Stimulated activated CD8-positive, alpha-beta memory T cell treated with anti-CD3 and anti-CD28 coated beads, Interleukin-12 subunit alpha, Interleukin-12 subunit beta, amount 100 ng/mL, for 24 hours (primary cell): Measurements from ENCODE around the gene CCDC159.
"Not testable (repeated sequence)": the region's sequence is repeated elsewhere in the genome, so short reads cannot be mapped to it uniquely, and the experiment has no call there.

Experiments used
- DNase-seq: peaks from one replicate; pipeline ENCODE4 v3.0.0-alpha.2; 2020; ENCODE audit errors: extremely low read depth

CCDC159 gene

DNA sequence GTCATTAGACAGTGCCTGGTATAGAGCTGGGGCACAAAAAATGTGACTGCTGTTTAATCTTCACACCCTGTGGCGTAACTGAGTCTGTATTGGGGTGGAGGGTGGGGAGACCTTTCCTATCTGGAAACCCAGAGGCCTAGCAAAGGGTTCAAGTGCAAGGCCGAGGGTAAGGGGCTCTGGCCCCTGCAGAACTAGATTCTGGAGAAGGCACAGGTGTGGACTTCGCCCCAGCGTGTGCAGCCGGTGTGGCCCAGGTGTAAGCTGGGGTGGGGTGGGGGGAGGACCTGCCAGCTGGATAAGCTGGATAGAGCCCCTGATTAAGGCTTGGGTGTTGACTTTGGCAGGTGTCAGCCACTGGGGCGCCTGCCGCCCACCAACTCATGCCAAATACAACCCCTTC is 8.2 kb upstream of the CCDC159 start:
- DNase-seq: no peak

DNA sequence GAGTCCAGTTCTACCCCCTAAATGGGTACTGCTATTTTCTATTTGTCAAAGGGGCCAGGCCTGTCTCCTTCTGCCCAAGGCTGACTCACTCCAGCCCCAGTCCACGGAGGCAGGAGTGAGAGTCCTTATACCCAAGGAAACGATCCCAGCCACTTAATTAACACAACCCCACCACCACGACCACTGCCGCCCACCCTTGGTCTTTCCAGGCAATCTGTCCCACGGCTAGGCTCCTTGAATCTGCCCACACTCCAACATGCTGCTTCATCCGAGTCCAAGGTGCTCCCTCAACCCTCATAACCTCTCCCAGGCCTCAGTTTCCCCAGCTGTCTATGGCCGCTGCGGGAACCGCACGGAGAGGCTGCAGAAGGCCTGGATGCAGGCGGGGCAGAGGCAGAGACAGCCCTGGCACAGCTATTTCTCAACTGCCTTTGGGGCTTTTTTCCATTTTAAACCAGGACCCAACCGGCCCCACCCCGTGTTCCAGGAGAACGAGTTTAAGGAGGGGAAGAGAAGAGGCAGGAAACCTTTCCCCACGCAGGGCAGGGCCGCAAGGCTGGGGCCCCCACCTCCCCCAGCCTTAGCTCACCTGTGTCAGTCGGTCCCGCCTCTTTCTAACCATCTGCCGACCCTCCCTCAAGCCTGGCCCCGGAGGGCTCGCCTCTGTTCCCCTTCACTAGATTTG is 7.6 kb upstream of the CCDC159 start:
- DNase-seq: no peak

DNA sequence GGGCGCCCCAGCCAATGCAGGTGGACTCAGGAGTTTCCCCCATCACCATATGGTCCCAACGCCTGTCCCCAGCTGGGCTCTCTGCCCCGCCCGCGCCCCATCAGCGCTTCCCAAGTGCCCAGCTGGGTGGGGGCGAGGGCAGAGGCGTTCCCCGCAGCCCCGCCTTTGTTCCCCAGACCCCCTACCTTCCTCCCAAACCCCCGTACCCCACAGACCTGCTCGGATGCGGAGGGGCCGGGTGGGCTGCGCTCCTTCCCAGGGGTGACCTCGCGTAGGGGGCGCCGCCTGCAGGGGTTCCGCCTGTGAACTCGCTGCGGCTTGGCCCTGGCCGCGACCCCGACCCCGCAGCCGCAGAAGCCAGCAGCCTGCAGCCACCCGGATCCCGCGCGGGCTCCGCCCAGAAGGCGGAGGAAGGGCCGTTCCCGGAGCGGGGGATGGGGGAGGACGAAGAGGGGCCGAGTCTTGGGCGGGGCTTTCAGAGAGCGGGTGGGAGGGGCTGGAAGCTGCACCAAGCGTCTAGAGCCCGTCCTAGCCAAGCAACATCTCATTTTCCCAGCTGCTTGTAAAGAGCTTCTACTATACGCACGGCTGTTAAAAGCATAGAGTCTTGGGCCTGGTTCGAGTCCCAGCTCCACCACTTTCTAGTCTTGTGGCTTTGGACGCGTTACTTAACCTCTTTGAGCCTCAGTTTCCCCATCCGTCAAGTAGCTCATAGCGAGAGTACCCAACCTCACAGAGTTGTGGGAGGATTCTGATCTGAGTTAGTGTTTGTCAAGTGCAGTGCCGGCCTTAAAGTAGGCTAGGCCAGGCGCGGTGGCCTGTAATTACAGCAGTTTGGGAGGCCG is 6.8 kb upstream of the CCDC159 start, which contains the start of gene RAB3D:
Gene RAB3D, minus strand, starts transcription at position 404 of the 845 bp plus-strand sequence. CDS start 2,258 bp downstream, outside the sequence.
- DNase-seq: peak; percentile 63

- DNase-seq: not testable (repeated sequence)
These were observed 6.2 kb upstream of the CCDC159 start for GRCh38 chr19:11340099-11340467.

DNA sequence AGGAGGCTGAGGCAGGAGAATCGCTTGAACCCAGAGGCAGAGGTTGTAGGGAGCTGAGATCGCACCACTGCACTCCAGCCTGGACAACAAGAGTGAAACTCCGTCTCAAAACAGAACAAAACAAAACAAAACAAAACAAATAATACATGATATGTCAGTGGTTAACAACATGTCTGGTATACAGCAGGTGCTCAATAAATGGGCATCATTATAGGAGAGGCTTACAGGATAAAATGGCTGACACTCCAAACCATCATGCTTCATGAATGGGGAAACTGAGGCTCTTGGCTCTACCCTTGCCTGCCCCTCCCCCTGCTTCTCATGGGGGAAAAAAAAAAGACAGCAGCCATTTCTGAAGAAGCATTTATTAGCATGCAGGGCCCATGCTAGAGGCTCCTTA is 3.9 kb upstream of the CCDC159 start:
- DNase-seq: no peak

- DNase-seq: no peak
These were observed 1.1 kb upstream of the CCDC159 start for GRCh38 chr19:11345122-11345803.

GRCh38 chr19:11347546-11348039 is 1.3 kb downstream of the CCDC159 start:
- no peak for DNase-seq

GRCh38 chr19:11349171-11349570 is 2.9 kb downstream of the CCDC159 start:
- no peak for DNase-seq

- not testable (repeated sequence) for DNase-seq
These were observed 7.8 kb downstream of the CCDC159 start for GRCh38 chr19:11354102-11354501.

GRCh38 chr19:11355160-11356073 is 9.1 kb downstream of the CCDC159 start, which contains the start of gene PLPPR2:
PLPPR2 (plus strand) TSS chr19:11355432; CDS start chr19:11357674, 2,242 bp downstream.
- peak; percentile 58 for DNase-seq

- DNase-seq: no peak
These were observed 9.7 kb downstream of the CCDC159 start for GRCh38 chr19:11356074-11356397.

GRCh38 chr19:11356676-11357550 is 10.6 kb downstream of the CCDC159 start:
- no peak for DNase-seq

- DNase-seq: no peak
These were observed 13.1 kb downstream of the CCDC159 start for GRCh38 chr19:11359421-11359820.

DNA sequence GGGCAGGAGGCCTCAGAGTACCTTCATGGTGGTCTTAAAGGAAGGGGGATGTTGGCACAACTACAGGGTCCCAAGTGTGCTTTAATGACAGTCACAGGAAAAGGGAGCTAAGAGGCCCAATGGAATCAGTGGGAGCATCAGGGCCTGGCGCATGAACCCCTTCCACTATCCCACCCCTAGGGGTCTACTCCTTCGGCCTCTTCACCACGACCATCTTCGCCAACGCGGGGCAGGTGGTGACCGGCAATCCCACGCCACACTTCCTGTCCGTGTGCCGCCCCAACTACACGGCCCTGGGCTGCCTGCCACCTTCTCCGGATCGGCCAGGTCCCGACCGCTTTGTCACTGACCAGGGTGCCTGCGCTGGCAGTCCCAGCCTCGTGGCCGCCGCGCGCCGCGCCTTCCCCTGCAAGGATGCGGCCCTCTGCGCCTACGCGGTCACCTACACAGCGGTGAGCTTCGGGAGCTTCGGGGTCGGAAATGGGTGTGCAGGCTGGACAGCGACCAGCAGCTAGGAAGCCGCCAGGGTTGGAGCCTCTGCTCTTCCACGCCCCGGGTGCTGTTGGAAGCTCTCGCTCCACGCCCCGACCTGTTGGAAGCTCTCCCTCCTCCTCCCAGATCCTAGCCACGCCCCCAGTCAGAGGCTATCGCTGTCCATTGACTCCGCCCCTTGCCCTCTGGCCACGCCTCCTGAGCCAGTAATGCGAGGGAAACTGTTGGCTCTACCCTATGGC is 14.9 kb downstream of the CCDC159 start:
- DNase-seq: no peak

GRCh38 chr19:11361771-11362731 is 15.7 kb downstream of the CCDC159 start:
- DNase-seq: no peak

GRCh38 chr19:11363881-11364280 is 17.6 kb downstream of the CCDC159 start:
- DNase-seq: no peak

DNA sequence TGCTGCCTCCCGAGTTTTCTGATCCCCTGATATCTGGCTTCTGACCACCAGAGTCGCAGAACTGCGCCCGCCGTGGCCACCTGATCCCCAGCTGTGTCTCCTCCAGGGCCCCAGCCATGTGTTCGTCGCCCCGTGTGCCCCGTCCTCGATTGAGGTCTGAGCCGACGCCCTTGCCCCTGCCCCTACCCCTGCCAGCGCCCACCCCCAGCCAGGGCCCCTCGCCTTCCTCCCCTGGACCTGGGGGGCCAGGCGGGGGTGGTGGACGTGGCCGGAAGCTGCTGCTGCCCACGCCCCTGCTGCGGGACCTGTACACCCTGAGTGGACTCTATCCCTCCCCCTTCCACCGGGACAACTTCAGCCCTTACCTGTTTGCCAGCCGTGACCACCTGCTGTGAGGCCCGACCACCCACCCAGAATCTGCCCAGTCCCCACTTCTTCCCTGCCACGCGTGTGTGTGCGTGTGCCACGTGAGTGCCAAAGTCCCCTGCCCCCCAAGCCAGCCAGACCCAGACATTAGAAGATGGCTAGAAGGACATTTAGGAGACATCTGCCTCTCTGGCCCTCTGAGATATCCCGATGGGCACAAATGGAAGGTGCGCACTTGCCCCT is 18.1 kb downstream of the CCDC159 start:
- no peak for DNase-seq

- no peak for DNase-seq
These were observed 18.6 kb downstream of the CCDC159 start for GRCh38 chr19:11364935-11365334.
